NCI-H1436 treated with DMSO at 0.1 percent for 48 hours (cell line): ENCODE results near the gene BMP8A.
"Not testable (repeated sequence)": the region's sequence is repeated elsewhere in the genome, so short reads cannot be mapped to it uniquely, and the experiment has no call there.

Experiments
- DNase-seq: peaks from one replicate; lab custom pipeline; 2025; lab: John Stamatoyannopoulos, UW

Gene BMP8A

DNA sequence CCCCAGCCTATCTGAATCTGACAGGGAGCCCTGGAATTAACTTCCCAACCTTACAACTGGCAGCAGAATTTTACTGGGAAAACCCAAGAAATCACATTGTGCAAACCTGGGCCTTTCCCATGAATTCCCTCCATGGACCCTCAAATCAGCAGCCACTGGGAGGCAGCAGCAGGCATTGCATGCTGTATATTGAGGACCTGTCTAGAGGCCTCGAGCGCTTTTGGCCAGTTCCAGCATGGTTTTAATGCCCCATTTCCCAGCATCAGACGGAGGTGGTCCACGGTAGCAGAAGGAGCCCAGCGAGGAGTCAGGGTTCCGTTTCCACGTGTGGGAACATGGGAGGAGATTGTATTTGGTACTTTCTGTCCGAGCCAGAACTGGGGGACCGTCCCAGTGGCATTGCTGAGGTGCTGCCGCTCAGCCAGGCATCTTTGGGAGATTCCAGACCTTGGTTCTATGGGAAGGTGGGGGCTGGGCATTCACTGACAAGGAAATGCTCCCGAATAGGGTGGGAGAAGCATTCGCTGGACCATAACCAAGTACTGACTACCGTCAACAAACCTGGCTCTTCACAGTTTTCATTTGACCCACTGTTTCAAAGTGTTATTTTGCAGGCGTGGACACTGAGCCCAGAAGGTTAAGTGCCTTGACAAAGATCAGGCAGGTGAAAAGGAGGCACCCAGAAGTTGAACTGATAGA, 15.9 kb downstream of the BMP8A start:
- no peak for DNase-seq

DNA sequence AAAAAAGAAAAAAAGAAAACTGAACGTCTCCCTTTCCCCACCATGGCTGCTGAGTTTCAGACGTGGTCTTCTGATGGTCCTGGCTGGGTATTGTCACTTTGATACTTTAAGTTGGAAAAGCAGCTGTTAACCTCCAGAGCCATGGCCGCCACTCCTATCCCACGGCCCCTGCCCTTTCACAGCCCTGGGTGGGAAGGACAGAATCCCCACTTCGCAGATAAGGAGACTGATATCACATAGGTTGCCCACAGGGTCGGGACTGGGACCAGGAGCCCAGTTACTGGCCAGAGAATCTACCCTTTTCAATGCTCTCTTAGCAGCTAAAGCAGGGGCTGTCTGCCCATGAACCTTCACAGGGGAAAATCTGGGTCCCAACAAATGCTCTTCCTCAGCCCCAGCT, 16.8 kb downstream of the BMP8A start:
- DNase-seq, result no peak

DNA sequence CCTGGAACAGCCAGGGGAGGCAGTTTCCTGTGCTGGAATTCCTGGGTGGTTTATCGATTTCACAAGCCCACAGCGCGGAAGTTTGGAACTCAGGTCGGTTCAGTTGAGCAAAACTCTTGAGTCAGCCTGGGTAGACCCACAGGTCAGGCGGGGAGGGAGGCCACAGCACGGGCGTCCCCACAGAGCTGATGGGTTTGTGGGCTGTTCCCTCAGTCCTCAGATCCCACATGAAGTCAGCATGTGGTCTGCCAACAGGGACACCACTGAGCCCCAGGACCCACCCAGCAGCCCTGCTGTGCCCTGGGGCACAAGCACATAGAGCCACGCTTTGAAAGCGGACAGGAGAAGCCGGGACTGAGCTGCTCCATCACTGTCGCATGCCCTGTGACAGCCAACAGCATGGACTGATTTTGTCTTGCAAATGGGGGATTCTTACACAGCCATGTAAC, 17.4 kb downstream of the BMP8A start:
- no peak for DNase-seq

DNA sequence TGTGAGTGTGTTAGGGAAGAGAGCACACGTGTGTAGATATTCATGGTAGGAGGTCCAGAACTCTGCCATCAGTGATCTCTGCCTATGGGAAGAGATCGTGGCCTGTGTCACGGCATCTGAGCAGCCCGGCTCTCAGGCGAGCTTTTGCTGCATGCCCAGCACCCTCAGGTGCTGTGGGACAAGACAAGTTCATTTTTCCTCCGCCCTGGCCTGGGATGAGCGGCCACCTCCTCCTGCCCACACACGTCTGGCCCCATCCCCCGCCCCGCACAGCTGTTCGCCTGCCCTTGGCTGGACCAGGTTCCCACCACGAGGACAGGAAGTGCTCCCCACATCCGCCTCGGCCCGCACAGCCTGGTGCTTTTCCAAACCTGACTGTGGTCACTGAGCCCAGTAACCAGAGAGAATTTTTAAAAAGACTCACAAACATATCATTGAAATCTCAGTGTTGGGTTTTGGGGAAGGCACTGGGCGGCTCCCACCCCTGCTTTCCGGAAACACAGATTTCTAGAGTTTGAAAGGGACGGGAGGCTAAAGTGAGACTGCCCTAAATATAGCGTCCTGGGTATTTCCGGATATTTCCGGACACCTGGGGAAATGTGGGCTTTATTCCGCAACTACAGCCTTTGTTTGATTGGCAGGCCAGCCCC, 18.0 kb downstream of the BMP8A start:
- DNase-seq, result no peak

DNA sequence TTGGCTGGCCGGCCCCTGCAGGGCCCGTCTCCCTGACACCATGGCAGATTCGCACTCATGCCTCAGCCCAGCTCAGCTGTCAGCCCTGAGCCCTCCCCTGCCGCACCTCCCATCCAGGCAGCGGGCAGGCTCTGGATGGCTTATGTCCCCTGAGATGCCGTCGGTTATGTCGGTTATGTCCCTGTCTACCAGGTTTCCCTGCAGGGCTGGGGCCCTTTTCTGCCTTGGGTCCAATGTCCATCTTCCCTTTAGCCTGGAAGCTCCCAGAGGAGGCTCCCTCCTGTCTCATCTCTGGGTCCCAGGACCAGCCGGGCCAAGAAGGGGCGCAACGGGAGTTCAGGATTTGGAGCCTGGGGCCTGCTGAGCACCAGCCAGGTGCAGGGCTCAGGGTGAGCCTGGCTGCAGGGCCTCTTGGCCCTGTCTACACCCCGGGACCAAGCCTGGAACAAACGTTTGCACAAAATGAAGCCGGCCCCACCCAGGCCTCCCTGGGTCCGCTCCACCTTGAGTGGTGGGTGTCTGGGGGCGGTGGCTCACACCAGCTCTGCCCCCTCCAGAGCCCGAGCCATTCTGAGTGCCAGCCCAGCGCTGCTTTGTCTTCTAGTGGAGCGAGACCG, 19.2 kb downstream of the BMP8A start:
- DNase-seq, result not testable (repeated sequence)

DNA sequence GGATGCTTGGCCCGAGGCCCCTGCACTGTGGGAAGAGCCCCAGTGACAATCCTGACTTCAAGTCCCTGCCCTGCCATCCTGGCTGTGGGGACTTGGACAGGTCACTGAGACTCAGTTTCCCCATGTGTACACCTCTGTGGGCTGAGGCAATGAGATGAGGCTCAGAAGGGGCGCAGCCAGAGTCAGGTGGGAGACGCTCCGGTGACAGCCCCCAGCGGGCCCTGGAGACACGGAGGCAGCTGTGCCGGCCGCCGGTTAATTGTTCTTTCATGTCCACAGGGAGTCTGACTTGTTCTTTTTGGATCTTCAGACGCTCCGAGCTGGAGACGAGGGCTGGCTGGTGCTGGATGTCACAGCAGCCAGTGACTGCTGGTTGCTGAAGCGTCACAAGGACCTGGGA, 20.0 kb downstream of the BMP8A start:
- not testable (repeated sequence) for DNase-seq

DNA sequence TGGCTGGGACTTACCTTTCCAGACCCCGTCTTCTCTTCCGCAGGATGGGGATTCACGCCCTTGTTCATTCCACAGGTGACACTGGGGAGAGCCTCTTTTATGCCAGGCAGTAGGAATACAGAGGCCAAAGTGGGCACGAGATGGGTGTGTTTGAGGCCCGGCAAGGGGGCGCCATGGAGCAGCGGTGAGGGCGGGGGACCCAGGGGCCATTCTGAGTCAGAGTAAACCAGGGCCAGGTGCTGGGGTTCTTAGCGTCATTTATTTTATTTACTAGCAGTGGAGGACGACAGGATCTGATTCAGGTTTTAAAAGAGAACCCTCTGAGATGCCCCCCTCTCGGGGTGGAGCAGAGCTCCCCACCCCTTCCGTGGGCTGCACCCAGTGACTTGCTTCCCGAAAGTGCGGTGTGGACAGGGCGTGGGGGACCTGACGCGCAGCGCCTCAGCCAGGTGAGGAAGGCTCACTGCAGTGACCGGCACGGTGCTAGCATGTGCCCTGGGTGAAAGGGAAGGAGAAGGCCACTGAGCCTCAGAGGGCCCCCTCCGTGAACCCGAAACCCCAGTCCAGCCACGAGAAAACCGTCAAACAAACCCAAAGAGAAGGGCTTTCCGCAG, 20.9 kb downstream of the BMP8A start:
- DNase-seq, result not testable (repeated sequence)

DNA sequence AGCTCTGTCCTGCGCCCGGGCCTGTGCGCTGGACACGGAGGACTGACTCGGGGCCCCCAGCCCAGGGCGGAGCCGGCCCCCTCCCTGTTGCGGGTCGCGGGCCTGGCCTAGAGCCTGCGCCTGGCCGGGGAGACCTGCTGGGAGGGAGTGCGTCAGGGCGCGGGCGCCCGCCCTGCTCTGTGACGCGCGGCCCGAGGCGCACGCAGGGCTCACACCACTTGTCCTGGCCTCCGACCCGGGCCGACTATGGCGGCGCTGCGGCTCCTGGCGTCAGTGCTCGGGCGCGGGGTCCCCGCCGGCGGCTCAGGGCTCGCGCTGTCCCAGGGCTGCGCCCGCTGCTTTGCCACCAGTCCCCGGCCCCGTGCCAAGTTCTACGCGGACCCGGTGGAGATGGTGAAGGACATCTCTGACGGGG, 23.3 kb downstream of the BMP8A start:
- not testable (repeated sequence) for DNase-seq

DNA sequence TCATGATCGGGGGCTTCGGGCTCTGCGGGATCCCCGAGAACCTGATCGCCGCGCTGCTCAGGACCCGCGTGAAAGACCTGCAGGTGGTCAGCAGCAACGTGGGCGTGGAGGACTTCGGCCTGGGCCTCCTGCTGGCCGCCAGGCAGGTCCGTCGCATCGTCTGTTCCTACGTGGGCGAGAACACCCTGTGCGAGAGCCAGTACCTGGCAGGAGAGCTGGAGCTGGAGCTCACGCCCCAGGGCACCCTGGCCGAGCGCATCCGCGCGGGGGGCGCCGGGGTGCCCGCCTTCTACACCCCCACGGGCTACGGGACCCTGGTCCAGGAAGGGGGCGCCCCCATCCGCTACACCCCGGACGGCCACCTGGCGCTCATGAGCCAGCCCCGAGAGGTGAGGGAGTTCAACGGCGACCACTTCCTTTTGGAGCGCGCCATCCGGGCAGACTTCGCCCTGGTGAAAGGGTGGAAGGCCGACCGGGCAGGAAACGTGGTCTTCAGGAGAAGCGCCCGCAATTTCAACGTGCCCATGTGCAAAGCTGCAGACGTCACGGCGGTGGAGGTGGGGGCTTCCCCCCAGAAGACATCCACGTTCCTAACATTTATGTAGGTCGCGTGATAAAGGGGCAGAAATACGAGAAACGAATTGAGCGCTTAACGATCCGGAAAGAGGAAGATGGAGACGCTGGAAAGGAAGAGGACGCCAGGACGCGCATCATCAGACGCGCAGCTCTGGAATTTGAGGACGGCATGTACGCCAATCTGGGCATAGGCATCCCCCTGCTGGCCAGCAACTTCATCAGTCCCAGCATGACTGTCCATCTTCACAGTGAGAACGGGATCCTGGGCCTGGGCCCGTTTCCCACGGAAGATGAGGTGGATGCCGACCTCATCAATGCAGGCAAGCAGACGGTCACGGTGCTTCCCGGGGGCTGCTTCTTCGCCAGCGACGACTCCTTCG, 24.0 kb downstream of the BMP8A start:
- DNase-seq, result not testable (repeated sequence)

DNA sequence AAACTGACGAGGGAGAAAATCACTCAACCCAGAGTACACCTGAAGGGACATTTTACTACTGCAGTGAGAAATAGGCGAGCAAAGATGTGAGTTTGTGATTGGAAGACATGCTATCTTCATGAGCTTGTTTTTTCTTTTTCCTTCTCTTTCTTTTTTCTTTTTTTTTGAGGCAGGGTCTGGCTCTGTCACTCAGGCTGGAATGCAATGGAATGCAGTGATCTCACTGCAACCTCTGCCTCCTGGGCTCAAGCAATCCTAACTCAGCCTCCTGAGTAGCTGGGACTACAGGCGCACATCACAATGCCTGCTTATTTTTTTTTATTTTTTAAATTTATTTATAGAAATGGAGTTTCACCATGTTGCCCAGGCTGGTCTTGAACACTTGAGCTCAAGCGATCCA, 25.4 kb downstream of the BMP8A start:
- not testable (repeated sequence) for DNase-seq

DNA sequence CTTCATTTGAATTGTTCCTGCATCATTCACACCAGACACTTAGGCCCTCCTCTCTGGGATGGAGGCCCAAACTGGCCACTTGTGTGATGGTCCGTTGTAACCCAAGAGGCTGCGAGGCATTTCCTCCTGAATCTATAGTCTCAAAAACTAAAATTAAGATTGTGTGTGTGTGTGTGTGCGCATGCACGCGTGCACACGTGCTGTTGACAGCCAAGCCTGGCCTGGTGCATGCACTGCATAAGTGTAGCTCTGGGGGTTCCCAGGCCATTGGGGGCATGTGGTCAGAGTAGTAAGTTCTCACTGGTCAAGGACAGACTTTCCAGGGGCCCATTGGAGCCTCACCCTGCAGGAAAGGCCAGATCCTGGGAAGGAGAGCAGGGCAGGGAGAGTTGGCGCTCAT, 26.5 kb downstream of the BMP8A start:
- not testable (repeated sequence) for DNase-seq

DNA sequence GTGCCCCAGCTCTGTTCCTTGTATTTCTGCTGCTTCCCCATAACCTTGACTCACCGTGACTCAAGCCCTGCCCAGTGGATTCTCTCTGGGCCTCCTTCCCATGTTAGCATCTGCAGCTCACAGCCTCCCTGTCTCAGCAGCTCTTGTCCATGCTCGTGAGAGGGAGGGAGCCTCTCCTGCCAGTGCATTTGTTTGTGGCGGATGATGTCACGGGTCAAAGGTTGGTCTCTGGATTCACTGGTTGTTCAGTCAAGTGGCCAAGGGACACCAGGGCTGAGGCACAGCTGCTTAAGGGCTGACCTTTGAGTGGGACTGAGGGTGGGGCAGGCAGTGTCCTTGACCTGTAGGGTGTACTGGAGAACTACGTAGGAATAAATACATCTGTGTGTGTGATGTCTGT, 27.9 kb downstream of the BMP8A start:
- not testable (repeated sequence) for DNase-seq

DNA sequence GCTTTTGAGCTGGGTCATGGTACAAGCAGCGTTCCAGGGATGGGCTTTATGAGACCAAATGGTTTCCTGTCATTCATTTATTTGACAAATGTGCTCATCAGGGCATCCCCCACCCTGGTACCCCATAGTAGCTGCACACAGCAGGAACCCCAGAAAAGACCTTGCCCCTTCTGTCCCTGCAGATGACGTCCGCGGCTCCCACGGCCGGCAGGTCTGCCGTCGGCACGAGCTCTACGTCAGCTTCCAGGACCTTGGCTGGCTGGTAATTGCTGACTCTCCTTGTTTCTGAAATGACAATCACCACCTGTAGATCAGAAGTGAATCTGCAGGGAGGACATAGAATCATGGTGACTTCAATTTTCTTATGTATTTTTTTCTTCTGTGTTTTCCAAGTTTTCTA, 30.8 kb downstream of the BMP8A start:
- DNase-seq, result not testable (repeated sequence)

DNA sequence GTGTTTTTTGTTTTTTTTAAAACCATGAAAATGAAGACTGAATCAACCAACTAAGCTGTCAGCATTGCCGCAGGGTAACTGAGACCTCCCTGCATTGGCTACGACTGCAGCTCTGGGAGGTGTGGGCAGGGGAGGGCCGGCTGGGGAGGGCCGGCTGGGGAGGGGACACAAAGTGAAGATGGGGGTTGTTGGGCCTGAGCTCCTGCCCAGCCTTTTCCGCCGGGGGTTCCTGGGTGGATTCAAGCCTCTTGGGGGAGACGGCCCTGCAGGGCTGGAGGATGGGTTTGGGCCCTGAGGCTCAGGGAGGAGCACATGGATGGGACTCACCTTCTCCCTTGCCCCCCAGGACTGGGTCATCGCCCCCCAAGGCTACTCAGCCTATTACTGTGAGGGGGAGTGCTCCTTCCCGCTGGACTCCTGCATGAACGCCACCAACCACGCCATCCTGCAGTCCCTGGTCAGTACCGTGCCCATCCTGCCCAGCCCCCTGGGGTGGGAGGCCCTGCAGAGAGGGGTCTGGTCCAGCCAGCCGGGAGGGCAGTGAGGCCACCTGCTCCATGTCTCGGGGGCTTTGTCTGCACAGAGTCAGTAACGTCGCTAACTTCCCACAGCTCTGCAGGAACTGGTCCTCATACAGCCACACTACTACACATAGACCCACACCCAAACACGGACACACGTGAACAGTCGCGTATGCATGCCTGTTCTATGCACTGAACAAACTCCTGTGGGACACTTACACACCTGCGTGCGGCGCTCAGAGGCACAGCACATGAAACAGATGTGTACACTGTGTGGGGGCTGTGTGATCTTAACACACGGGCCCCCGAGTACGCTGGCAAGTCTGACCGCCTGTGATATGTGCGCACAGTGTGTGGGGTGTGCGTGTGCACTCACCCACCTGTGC, 31.5 kb downstream of the BMP8A start:
- DNase-seq, result no peak

DNA sequence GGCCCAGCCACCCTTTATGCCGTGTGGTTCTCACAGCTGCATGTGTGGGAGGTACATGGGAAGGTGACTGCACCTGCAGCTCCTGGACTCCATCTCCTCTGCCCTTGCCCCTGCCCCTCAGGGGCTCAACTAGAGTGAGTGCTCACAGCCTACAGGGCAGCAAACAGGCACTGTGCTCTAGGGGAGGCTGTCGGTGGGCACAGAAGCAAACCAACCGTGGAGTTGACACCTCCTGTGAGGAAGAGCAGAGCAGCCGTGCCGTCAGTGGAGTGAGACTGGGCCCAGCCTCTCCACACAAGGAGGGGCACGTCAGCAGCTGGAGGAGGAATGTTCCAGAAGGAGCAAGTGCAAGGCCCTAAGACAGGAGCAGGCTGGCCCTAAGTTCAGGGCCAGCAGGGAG, 32.7 kb downstream of the BMP8A start:
- no peak for DNase-seq

DNA sequence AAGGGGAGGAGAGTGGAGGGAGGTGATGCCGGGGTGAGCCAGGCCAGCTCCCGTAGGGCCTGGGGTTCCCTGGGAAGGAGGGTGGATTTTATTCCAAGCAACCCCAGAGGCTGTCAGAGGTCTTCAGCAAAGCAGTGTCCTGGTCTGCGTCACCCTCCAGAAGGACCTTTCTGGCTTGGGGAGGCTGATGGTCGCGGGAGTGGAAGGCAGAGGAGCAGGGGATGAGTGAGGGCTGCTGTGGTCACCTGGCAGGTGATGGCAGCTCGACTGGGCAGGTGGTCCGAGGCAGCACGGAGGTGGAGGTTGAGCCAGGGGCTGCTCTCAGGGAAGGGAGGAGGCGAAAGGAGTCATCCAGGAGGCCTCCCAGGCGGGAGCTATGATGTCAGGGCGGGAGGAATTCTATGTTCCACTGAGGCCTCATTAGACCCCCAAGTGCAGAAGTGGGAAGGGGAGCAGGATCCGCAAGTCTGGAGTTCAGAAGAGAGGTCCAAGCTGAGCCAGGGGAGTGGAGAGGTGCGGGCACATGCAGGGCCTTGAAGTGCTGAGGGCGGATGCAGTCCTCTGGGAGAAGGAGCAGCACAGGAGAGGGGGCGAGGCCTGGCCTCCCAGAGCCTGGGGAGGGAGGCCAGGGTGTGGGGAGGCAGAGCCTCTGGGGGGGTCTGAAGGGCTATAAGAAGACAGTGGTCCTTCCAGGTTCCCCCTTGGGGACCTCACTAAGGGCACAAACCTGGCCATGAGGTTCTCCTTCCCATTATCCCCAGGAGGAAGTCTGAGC, 33.3 kb downstream of the BMP8A start:
- no peak for DNase-seq

DNA sequence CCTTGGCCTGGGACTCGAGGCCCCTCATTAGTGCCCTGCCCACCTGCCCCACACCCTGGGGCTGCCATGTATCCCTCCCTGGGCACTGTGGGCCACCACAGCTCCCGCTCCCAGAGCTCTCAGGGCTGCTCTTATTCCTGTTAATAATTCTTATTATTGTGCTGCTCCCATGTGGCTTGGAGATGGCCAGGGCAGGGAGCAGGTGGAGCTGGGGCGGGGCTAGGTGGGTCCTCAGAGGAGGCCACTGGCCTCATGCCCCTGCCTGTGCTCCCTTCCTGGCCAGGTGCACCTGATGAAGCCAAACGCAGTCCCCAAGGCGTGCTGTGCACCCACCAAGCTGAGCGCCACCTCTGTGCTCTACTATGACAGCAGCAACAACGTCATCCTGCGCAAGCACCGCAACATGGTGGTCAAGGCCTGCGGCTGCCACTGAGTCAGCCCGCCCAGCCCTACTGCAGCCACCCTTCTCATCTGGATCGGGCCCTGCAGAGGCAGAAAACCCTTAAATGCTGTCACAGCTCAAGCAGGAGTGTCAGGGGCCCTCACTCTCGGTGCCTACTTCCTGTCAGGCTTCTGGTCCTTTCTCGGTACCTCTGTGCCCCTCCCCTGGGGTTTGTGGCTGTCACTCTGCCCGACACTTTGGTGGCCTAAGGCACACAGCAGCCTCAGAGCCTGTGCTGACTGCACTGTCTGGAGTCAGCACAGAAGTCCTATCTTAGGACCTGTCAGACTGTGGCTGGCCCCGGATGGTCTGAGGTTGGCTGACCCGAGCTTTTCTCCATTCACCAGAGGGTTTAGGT, 34.1 kb downstream of the BMP8A start:
- DNase-seq, result no peak

DNA sequence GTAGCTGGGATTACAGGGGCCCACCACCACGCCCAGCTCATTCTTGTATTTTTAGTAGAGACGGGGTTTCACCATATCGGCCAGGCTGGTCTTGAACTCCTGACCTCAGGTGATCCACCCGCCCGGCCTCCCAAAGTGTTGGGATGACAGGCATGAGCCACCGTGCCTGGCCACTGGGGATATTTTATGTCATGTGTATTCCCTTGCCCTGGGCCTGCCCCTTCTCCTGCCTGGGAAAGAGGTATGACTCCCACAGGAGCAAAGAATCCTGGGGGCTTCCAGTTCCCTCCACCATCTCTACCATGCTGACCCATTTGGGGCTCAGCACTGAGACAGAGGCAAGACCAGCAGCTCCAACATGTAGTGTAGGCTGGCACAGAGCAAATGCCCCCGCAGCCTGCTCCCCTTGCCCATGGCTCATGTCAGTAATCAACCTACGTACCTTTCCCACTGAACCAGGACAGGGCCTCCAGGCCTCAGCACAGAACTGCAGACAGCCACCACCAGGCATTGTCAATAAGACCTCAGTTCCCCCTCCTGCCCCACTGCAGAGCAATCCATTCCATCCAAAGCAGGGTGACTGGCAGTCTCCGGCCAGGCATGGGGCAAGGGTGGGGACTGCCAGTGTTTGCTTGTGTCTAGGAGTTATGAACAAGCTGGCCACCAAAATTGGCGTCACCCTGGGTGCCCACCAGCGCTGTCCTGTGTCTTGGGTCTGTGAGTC, 35.2 kb downstream of the BMP8A start:
- DNase-seq, result no peak
